Fibroblast of skin of scalp (primary cell): Measurements from ENCODE around the gene ACSS1.
"Not testable (repeated sequence)": the region's sequence is repeated elsewhere in the genome, so short reads cannot be mapped to it uniquely, and the experiment has no call there.

Experiments
- DNase-seq: peaks from one replicate; pipeline ENCODE4 v3.0.0-alpha.2; 2013

The ACSS1 gene

DNA sequence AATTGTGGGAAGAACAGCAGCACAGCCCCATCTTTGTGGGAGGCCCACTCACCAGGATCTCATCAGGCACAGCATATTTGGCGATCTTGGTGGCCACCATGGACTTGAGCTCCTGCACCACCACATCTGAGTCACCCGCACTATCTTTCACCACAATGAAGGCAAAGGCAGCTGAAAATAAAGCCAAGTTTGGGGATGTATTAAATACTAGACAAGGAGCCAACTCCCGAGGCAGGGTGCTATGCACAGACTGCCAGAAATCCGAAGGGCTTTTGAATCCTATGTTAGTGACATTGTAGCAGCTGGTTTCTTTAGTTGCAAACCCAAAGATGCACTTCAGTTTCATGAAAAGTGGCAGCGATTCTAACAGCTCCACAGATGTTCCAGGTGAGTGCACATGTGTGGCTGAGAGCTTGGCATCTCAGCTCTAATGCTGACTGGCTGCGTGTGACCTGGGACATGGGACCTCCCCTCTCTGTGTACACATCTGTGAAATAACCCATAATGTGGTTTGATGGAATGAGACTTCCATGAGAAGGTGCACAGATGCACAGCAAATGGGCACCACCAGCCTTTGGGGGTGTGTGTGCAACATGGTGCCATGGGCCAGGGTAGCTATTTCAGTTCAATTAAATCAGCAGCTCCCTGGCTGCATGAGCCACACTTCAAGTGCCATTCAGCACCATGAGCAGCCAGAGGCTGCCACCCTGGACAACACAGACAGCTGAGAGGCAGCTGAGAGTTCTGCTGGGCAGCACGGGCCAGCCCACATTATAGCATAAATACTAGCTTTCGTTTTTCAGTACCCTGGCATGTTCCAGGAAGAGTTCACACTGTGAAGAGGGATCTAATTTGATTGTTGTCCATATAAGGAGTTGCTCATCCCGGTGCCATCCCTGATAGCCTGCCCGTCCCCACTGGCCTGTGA lies 48.5 kb downstream of the ACSS1 start:
- peak; percentile 67 for DNase-seq

DNA sequence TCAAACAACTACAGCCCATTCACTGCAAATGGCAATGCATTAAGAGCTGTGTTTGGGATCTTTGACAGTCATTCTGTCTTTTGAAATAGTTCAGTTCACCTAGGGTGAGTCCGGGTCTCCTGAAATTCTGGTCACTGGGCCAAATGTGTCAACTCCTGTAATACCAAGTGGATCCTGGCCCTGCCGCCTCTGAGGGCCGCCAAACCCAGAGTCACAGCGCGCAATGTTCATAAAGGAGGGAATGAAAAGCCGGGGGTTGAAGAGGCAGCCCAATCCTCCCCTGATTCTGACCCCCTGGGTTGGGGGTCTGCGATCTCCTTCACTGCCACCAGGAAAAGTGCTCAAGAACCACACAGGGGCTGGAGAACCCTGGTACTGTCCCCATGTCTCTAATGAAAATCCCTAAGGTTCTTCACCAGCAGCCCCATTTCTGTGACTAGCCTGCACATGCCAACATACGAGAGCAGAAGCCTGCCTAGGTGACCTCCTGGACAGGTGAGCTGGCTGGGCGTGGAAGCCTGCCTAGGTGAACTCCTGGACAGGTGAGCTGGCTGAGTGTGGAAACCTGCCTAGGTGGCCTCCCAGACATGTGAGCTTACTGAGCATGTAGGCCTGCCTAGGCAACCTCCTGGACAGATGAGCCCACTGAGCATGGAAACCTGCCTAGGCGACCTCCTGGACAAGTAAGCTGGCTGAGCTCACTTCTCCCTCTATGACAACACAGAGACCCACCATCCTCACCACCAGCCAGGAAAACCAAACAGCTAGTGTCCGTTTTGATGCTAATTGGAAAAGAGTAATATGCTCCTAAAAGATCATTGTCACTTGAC lies 49.3 kb downstream of the ACSS1 start:
- DNase-seq: no peak

DNA sequence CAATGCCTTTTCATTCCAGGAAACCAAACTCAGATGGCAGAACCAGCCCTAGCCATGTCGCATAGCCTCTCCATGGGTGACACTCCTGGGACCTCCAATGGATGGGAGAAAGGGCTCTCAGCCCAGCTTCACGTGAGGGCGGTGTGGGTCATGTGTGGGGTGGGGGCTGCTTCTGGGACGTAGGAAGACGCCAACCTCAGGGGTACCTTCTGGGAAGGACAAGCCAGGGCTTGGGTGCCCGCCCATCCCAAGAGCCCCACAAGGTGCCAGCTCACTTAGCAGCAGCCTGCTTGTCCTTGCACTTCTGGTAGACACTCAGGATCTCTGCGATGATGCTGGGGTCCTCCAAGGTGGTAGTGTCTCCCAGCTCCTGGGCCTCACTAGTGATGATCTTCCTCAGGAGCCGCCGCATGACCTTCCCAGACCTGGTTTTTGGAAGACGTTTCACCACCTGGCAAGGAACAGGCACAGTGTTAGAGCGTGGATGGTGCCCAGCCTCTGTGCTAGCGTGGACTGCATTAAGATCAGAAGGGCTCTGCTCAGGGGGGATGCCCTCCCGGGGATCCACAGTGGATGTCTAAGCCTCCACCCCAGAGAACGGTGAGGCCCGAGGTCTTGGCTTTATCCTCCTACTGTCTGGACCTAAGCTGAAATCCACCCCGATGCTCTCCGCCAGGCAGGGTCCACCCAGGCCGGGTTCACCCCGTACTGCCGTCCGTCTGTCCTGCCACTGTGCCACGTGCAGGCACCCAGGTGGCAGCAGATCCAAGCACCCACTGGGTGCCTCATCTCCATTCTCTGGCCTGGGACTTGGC lies 50.2 kb downstream of the ACSS1 start:
- DNase-seq: no peak

DNA sequence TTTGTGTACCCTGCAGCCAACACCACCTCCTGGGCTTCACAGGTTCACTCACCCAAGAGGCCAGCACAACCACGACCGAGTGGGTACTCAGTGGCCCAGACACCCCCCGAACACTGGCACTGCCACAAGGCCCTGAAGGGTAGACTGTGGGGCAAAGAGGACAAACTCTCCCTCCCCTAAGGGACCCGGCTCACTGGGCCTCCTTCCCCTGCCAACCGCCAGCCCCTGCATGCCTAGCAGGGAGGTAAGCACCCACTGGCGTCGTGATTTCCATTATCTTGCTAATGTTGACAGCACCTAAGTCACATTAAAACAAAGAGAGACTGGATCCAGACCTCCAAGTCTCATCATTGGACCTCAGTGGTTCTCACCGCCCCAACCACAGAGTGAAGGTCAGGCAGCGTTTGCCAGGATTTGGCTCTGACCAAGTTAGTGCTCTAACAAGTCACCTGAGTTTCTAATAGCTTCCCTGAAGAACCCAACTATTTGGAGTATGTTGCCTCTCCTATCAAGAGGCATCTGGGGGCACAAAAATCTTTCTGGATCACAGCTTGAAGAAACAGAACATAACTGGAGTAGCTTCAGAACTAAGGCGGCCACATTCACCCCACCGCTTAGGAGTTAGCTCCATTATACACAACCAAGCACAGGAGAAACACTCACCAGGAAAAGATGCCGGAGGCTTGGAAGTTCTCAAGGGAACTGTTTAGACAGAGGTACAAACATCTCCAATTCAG lies 51.3 kb downstream of the ACSS1 start:
- DNase-seq: no peak

DNA sequence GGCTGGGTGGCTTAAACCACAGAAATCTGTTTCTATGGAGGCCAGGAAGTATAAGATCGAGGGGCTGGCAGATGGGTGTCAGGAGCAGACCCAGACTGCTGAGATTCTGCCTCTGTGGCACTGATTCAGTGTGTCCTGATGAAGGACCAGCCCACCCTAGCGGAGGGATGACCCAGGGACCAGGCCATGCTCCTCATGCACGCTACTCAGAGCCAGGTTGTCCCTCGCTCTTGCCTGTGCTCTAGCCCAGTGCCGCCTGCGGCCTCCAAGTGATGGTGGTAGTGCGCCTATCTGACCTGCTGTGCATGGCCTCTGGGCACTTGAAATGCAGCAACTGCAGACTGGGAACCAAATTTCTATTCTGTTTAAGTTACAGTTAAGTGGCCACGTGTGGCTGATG lies 52.3 kb downstream of the ACSS1 start:
- DNase-seq: no peak

DNA sequence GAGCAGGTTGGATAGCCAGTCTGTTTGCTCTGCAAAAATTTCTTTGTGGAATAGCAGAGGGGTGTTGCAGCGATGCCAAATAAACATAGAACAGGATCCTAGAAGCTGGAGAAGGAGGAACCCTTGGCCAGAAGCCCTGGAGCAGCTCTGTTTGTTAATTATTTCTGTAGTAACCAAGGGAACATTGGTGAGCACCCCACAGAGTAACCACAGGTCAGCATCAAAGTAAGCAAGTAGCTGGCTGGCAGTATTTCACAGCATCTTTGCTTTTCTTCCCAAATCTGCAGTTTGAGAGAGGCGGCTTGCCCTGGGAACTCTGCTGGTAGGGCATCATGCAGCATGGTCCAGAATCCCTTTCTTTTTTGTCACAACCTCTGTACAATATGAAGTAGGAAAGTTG lies 52.7 kb downstream of the ACSS1 start:
- peak; percentile 8 for DNase-seq

DNA sequence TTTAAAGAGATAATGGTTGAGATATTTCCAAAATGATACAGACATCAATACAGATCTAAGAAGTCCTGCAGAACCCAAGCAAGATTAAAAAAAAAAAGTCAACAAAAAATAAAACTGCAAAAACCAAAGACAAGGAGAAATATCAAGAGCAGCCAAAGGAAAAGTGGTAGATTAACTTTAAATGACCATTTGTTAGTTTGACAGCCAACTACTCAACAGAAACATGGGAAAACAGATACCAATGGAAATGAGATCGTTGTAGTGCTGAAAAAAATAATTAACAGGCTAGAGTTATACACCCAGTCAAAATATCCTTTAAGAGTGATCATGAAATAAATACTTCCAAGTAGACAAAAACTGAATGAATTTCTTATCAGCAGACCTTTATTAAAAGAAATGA lies 54.9 kb downstream of the ACSS1 start:
- DNase-seq: no peak

DNA sequence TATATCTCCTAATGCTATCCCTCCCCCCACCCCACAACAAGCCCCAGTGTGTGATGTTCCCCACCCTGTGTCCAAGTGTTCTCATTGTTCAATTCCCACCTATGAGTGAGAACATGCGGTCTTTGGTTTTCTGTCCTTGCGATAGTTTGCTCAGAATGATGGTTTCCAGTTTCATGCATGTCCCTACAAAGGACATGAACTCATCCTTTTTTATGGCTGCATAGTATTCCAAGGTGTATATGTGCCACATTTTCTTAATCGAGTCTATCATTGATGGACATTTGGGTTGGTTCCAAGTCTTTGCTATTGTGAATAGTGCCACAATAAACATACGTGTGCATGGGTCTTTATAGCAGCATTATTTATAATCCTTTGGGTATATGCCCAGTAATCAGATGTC lies 56.6 kb downstream of the ACSS1 start:
- DNase-seq: not testable (repeated sequence)

DNA sequence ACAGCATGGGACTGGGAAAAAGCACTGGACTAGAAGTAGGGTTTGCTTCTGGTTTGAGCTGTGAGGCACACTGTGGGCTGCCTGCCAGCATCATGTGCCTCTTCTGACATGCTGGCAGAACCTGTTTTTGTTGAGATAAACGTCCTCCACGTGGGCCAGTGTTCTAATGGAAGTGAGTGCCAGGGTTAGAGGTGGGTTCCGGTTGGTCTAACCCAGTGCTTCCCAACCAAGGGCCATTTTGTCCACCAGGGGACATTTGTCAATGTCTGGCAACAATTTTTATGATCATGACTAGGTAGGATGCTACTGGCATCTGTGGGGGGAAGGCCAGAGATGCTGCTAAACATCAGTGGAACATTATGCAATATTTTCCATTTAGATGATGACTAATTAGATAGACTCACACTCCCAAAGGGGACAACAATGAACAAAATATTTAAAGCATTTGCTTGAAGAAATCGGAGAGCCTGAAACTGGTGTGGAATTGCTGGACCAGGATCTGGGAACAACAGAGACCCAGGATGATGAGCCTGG lies 57.6 kb downstream of the ACSS1 start:
- peak; percentile 90 for DNase-seq

DNA sequence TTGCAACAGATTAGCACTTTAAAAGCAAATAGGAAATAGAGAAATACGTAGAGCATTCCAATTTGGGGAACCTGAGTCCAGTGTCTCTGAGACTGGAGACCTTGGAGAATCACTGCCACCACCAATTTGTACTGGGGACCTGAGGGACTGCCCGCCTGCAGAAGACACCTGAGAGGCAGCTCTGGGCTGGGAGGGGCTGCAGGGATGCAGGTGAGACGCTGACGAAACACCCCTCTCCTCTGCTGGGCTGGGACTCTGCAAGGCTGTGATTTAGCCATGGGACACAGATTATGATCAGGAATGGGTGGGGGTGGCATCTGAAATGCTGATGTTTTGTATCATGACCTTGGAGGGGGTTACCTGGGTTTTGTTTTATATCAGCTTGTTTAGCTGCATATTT lies 58.4 kb downstream of the ACSS1 start:
- no peak for DNase-seq

DNA sequence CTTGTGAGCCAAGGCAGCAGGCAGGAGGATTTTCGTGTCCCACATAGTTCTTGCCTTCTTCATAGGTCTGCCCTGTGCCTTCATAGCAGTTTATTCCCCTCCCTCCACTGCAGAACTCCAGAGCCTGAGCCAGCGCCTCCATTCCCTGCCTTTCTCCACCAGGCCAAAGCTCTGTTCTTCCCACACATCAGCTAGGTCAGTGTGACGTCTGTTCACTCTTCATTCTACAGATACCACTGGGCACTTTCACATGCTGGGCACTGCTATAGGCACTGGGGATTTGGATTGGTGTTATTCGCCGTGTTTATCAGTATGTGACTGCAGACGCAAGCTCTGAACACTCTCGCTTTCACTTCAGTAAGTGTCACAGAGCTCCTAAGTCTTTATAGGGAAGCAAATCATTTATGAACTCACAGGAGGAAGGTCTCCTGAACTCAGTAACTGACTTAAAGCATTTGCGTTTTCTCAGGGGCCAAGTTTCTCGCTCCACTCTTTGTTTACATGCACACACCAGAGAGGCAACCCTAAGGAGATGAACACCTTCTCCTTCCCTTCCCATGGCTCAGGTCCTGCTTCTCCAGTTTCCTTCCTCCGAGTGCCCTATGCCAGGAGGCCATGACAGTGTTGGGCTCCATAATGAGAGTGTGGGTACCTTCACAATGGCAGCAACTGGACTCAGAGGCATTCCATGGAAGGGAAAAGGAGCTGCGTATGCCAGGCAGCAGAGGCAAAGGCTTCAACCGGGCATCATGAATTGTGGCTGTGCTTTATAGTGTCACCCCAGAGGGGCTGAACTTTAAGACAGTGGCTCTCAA lies 59.1 kb downstream of the ACSS1 start:
- peak; percentile 6 for DNase-seq

DNA sequence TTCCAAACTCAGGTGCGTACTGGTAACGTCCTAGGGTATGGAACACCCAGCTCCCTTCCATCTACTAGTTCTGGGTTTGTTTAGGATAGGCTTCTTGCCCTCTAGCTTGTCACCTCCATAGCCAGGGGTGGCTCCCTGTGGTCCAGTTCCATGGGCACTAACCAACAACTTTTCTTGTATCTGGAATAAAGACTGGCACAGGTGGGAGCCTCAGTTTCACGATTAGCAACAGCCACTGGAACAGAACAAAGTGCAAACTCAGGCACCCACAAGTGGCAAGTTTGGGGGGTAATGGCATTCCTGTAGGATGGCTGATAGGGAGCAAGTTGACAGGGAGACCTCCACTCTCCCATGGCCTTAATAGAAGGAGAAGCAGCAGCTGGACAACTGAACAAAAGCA lies 59.8 kb downstream of the ACSS1 start:
- DNase-seq: no peak

DNA sequence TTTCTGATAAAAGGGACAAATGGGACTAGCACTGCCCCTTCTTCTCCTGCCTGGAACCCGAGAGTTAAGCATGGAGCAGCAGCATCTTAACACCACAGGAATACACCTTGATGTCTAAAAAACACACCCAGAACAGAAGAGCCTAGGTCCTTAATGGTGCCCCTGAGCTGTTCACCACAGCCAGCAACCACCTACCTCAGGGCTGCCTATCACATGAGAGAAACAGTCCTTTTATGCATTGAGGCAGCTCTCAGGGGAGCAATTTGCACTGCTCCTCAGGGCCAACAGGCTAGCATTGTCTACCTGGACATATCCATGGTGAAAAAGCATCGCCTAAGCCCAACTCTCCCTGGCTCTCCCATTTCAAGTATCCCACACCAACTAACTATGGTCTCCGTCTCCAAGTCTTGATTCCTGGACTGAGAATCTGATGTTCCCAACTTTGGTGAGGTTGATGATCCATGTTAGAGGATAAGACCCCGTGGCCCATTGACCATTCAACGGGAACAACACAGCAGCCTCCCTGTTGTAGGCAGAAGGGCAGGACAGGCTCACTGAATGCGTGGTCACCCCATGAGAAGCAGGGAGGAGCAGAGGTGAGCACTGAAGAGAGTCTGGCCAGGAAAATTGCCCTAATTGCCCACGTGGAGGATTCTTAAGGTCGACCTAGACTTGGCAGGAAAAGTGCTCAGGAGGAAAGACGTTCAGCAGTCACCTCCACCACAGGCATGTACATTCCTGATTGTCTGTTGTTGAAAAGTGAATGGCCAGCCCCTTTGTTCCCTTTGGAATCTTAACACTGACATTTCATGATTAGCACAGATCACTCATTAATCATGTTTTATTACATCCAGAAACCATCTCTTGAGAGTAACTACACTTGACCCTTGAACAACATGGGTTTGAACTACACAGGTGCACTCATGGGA lies 61.2 kb downstream of the ACSS1 start:
- no peak for DNase-seq

DNA sequence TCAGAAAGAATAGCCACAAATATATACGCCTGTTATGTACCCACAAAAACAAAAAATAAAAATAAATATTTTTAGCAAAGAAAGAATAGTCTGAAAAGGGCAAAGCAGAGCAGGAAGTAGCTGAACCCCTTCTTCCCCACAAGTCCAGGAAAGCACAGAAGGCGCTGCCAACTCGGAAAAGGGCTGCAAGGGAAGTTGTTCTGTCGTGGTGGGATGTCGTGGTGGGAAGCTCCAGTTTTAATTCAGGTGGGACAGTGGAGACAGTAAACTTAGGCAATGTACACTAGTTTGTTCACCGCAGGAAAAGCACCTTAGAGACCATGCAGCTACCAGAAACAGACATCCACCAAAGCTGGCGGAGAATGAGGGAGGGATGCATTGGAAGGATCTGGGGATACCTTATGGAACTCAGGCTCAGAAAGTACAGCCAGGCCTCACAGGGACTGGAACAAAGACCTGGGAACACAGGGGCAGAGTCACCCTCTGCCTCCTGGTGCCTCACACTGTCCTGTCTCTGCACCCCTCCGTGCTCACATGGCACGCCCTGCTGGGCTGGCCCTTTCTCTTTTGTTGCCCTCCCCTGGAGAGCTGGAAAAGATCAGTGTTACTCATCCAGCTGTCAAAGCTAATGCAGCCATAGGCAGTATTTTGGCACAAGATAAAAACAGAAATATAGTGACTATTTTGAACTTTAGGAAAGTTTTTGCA lies 62.0 kb downstream of the ACSS1 start:
- DNase-seq: peak; percentile 33

DNA sequence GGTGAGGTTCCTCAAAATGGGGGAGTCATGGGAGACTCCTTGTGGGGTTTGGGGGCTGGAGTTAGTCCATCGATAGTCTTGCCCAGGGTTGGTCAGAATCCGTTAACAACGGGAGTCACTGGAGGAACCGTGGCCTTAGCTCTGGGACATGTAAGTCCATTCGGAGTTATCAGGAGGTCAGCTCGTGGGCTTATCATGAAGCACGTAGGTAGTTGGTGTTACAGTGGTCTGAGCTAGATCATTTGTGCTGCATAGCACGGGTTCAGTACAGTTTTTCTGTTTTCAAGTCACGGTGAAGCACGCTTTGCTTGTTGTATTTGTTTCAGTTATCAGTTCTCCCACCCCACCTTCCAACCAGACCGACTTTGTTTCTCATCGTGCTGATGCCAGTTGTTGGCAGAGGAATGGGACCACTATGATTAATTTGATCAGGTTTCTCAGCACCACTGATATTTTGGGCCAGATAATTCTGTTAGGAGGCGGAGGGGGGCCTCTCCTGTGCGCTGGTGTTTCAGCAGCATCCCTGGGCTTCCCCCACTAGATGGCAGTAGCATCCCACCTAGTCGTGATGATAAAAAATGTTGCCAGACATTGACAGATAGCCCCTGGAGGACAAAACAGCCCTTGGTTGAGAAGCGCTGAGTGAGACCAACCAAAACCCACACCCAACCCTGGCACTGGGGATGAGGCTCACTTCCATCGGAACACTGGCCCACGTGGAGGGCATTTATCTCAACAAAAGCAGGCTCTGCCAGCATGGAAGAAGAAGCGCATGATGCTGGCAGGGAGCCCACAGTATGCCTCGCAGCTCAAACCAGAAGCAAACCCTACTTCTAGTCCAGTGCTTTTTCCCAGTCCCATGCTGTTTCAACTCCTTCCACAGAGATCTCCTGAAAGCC lies 63.2 kb downstream of the ACSS1 start:
- DNase-seq: peak; percentile 79

DNA sequence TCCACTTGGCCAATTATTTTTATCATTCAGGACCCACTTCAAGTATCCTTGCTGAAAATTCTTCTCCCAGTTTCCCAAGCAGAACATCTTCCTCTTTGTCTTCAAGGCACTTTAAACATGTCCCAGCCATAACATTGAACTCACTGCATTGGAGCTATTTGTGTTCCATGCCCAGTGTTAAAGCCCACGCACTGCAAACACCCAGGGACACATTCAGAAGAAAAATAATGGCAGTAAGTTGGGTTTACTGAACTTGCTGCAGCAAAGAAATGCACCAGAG lies 63.8 kb downstream of the ACSS1 start:
- no peak for DNase-seq

DNA sequence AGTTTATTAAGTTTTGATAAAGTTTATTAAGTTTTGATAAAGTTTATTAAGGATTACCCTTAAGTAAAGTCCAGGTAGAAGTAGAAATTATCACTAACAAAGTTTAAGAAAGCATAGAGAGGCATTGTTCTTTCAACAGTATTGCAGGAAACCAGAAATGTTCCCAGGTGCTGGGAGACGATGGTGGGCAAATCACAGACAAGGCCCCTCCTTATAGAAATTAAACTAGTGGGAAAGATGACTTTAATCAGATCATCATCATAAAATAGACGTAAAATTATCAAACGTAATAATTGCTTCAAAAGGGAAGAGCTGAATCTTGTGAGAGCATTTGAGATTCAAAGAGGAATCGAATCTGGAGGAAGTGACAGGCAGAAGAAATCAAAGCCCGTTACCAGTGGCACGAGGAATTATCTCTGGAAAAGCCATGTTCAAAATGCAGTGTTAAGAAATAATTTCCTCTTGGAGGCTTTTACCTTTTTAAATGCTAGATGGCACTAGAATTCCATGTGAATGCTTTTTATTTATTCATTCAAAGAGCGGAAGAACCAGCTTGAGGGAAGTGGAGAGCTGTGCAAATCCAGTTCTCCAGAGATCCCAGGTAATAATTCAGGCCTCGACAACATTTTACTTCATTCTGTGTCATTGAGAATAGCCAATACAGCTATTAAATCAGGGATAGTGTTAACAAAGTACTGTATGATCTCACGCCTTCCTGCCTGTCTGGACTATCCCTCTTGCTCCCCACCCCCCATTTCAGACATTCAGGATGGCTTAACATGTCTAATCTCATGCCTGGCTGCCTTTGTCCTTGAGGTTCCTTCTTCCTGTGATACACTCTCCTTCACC lies 64.4 kb downstream of the ACSS1 start:
- DNase-seq: peak; percentile 62
